ENCODE results near the gene MUC22. TPM values are rescaled to one million over a fixed set of nuclear protein-coding genes. Genes with fewer than 3 reads are reported as not detected.

The MUC22 gene
- total and polyA plus RNA-seq, 10 of the 15 experiments (the other 5 are each of a cell fraction or from before 2014, with no cell fraction given), result under 0.01 to 0.09 (median 0.04) TPM; not detected in 4

DNA sequence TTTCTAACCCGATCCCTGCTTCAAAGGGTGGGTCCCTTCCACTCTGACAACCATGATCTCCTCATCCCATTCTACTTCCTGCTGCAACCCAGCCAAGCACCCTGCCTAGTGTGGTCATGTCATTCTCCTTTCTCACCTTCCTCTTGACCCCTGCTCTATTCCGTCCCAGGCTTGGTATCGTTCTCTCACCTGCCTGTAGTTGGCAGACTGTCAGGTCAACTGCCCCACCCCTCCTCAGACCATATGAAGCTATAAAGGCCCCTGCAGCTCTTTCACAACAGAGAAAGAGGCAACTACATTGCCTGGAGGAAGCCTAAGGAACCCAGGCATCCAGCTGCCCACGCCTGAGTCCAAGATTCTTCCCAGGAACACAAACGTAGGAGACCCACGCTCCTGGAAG, 26.8 kb upstream of the MUC22 start, which contains the start of gene MUC21:
MUC21 (plus strand) TSS at position 280 of the 400 bp plus-strand sequence. CDS start 241 bp downstream, outside the sequence.
- BruUV-seq (replicated peaks), result no TSS peak
- Histone ChIP-seq H3K27ac (ENCODE audit: control insufficient read depth, insufficient read depth) (no peak within 1 kb of the TSS), H2AFZ (ENCODE audit: control insufficient read depth, low read depth, low read length) (no peak within 1 kb of the TSS), H3K79me2 (ENCODE audit: control insufficient read depth, insufficient read depth, low read length) (no peaks in the 10 kb centered on the region), H3K4me1 (ENCODE audit: control insufficient read depth, insufficient read depth, low read length) (0 out of 2 replicates have a peak, but pooled peaks cover 4% of the 10 kb centered on the region), H3K36me3 (ENCODE audit: control insufficient read depth in 2 of 2, insufficient read depth in 2 of 2, low read length in 1 of 2) (no peaks in the 10 kb centered on the region), H3K27me3 (replicated peaks in 1 of 2; ENCODE audit: control insufficient read depth in 2 of 2, insufficient read depth in 2 of 2, low read length in 1 of 2) (peaks cover 0 to 2% of the 10 kb centered on the region in 2 experiments; a peak in 3 of 4 replicates), H3K9me3 (replicated peaks; ENCODE audit: control insufficient read depth, insufficient read depth, low read length) (no peaks in the 10 kb centered on the region), H4K20me1 (ENCODE audit: control insufficient read depth, insufficient read depth) (no peaks in the 10 kb centered on the region), H3K9ac (ENCODE audit: control insufficient read depth, insufficient read depth, low read length) (no peak within 1 kb of the TSS), H3K4me2 (ENCODE audit: control insufficient read depth, insufficient read depth) (no peak within 1 kb of the TSS), H3K4me3 (no peak within 1 kb of the TSS)
- TF ChIP-seq, protein P1, sequence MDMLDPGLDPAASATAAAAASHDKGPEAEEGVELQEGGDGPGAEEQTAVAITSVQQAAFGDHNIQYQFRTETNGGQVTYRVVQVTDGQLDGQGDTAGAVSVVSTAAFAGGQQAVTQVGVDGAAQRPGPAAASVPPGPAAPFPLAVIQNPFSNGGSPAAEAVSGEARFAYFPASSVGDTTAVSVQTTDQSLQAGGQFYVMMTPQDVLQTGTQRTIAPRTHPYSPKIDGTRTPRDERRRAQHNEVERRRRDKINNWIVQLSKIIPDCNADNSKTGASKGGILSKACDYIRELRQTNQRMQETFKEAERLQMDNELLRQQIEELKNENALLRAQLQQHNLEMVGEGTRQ (IDR thresholded peaks at IDR 0.05; ENCODE audit: borderline replicate concordance, low read depth, low read length), result no peak
- TF ChIP-seq, protein P2, sequence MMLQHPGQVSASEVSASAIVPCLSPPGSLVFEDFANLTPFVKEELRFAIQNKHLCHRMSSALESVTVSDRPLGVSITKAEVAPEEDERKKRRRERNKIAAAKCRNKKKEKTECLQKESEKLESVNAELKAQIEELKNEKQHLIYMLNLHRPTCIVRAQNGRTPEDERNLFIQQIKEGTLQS (IDR thresholded peaks at IDR 0.05; ENCODE audit: borderline replicate concordance, extremely low read depth, low read depth, low read length), result no peak
- no peak for TF ChIP-seq ESRRA (IDR thresholded peaks at IDR 0.05; ENCODE audit: low read length)
- TF ChIP-seq KDM1A (IDR thresholded peaks at IDR 0.05; ENCODE audit: borderline replicate concordance), result no peak
- TF ChIP-seq SMARCA5 (IDR thresholded peaks at IDR 0.05), result no peak
- TF ChIP-seq SIN3A (IDR thresholded peaks at IDR 0.05; ENCODE audit: low read depth, low read length), result no peak
- TF ChIP-seq POU2F2 (IDR thresholded peaks at IDR 0.05; ENCODE audit: borderline replicate concordance, low read depth, low read length), result no peak
- no peak for TF ChIP-seq NFYA (IDR thresholded peaks at IDR 0.05; ENCODE audit: borderline replicate concordance, low read depth, low read length)
- TF ChIP-seq SMAD5 (IDR thresholded peaks at IDR 0.05; ENCODE audit: low read depth), result no peak
- TF ChIP-seq ZZZ3 (IDR thresholded peaks at IDR 0.05; ENCODE audit: control insufficient read depth, insufficient read length, low read depth), result no peak
- CTCF ChIA-PET, result no interaction called here
- SMC1A ChIA-PET (ENCODE audit: uncharacterized antibody, unreplicated experiment), result interaction anchor here (0.6 kb wide), 1 partner anchor 183 kb away, joined by 3 read pairs; no protein-coding TSS in a partner anchor
- ATAC-seq (no peak), FAIRE-seq (no peak), DNase-seq (ENCODE audit: low read depth, low spot score) (no peak)
- POLR2A ChIA-PET, result interaction anchor here (0.5 to 0.6 kb wide), 3 partner anchors 58 to 369 kb away, joined by 3 to 5 read pairs (median 3); no protein-coding TSS in a partner anchor
- intact Hi-C loops (cut with micrococcal nuclease; ENCODE audit: unreplicated experiment), result no loop called here
- 36% methylated on average over 6 of the region's 6 CpGs for WGBS (ENCODE audit: insufficient coverage, insufficient replicate concordance, low lambda C conversion rate, missing lambda C conversion rate)
- RAD21 ChIA-PET (ENCODE audit: unreplicated experiment), result no interaction called here
- in situ Hi-C loops (cut with MboI), result no loop called here

Data from GM12878 (cell line).